GM13976 (cell line): ENCODE results near the gene ELP1.

Experiments used
- DNase-seq: peaks from one replicate; pipeline ENCODE4 v3.0.0; 2012; ENCODE audit warnings: low spot score
- in situ Hi-C: fragments of 300-500 bp; cut with MboI; formaldehyde crosslinking; loops from one replicate; pipeline ENCODE4 v1.12.0; 2022; ENCODE audit warnings: low sequenced_read_pairs, mixed read lengths, inconsistent platforms; ENCODE audit not compliant: unreplicated experiment
- TF ChIP-seq, protein P1 (sequence below): IDR thresholded peaks from 2 replicates; pipeline ENCODE4 v1.5.1; 2012; ENCODE audit warnings: borderline replicate concordance, mild to moderate bottlenecking; ENCODE audit not compliant: insufficient read depth; ENCODE audit errors: extremely low read depth, missing control alignments, control extremely low read depth

Gene ELP1, protein sequence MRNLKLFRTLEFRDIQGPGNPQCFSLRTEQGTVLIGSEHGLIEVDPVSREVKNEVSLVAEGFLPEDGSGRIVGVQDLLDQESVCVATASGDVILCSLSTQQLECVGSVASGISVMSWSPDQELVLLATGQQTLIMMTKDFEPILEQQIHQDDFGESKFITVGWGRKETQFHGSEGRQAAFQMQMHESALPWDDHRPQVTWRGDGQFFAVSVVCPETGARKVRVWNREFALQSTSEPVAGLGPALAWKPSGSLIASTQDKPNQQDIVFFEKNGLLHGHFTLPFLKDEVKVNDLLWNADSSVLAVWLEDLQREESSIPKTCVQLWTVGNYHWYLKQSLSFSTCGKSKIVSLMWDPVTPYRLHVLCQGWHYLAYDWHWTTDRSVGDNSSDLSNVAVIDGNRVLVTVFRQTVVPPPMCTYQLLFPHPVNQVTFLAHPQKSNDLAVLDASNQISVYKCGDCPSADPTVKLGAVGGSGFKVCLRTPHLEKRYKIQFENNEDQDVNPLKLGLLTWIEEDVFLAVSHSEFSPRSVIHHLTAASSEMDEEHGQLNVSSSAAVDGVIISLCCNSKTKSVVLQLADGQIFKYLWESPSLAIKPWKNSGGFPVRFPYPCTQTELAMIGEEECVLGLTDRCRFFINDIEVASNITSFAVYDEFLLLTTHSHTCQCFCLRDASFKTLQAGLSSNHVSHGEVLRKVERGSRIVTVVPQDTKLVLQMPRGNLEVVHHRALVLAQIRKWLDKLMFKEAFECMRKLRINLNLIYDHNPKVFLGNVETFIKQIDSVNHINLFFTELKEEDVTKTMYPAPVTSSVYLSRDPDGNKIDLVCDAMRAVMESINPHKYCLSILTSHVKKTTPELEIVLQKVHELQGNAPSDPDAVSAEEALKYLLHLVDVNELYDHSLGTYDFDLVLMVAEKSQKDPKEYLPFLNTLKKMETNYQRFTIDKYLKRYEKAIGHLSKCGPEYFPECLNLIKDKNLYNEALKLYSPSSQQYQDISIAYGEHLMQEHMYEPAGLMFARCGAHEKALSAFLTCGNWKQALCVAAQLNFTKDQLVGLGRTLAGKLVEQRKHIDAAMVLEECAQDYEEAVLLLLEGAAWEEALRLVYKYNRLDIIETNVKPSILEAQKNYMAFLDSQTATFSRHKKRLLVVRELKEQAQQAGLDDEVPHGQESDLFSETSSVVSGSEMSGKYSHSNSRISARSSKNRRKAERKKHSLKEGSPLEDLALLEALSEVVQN (N-terminal part only)

DNA sequence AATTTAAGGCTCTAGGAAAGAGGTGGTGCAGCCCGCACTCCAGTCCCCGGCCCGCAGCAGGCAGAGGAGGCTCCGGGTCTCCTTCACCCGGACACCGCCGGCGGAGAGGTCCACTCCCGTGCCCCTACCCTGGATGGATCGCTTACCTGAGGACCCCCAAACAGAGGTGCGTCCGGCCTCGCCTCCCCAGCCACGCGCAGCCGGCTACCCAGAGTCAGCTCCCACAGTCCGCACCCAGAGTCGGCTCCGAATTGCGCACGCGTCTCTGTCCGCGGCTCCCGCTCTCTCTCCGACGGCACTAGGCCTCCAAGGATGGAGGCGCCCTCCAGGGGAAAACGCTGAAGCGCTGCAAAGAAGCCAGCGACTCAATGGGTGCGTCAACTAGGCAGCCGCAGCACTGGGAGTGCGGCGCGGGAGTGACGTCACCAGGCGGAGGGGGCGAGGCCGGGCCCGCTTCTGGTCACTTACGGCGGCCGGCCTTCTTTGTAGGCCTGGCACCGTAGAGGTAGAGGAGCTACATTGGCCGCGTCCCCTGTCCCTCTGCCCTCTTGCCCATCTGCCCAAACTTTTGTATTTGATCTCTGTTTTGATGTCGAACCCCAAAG lies at the start of gene ELP1:
Gene ELP1 (minus strand): TSS at position 407 of the 605 bp plus-strand sequence. CDS start 2,978 bp downstream, outside the sequence.
- TF ChIP-seq, protein P1, sequence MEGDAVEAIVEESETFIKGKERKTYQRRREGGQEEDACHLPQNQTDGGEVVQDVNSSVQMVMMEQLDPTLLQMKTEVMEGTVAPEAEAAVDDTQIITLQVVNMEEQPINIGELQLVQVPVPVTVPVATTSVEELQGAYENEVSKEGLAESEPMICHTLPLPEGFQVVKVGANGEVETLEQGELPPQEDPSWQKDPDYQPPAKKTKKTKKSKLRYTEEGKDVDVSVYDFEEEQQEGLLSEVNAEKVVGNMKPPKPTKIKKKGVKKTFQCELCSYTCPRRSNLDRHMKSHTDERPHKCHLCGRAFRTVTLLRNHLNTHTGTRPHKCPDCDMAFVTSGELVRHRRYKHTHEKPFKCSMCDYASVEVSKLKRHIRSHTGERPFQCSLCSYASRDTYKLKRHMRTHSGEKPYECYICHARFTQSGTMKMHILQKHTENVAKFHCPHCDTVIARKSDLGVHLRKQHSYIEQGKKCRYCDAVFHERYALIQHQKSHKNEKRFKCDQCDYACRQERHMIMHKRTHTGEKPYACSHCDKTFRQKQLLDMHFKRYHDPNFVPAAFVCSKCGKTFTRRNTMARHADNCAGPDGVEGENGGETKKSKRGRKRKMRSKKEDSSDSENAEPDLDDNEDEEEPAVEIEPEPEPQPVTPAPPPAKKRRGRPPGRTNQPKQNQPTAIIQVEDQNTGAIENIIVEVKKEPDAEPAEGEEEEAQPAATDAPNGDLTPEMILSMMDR = peak; percentile 1
- peak; percentile 94 for DNase-seq
- in situ Hi-C loops = no loop called here

DNA sequence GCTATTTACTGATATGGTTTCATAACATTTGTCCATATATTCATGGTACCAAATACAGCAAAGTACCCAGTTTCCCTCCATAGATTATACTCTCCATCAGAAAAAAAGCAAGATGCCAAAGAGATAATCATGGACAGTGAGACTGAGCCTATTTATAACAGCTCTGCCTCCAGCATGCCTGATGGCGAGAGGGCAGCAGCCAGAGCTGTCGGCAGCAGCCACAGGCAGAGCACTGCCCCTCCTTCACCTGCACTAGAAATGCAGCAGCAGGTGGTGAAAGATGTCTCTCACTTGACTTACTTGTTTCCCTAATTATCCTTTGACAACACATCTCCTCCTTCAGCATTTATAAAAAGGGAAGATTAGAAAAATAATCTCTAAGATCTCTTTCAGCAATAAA lies 47.0 kb upstream of the ELP1 start:
- in situ Hi-C loops = no loop called here
- TF ChIP-seq, protein P1 = no peak
- DNase-seq = no peak

GRCh38 chr9:108978205-108978604 lies 44.3 kb upstream of the ELP1 start:
- TF ChIP-seq, protein P1 = no peak
- DNase-seq = no peak
- in situ Hi-C loops = no loop called here

GRCh38 chr9:108973895-108974294 lies 40.0 kb upstream of the ELP1 start:
- in situ Hi-C loops = no loop called here
- TF ChIP-seq, protein P1 = no peak
- no peak for DNase-seq

DNA sequence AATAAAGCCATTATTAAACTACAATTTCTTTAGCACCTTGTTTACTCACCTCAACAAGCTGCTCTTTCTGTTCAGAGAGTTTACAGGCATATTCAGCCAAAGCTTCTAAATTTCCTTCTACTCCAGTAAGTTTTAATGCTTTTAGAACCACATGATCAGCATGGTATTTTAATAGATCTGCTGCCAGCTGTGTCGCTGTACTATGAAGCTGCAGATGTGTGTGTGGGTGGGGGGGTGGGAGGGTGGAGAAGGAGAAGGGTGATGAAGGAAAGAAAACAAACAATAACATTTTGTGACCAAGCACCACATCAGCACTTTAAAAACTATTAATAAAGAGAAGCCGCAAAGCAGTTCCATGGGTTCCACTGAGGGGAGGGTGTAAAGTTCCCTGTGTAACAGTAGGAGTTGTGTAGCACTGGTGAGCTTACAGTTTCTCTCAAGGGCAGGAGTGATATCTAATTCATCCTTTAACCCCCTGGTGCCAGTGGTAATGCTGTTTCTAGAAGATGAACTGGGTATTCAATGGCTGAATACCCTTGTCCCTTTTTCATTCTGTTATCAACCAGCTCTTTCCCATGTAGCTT lies 38.8 kb upstream of the ELP1 start:
- no peak for DNase-seq
- in situ Hi-C loops = no loop called here
- TF ChIP-seq, protein P1 = no peak
